GM19463 (cell line): Measurements from ENCODE around the gene LIPM.
"Not testable (repeated sequence)": the region's sequence is repeated elsewhere in the genome, so short reads cannot be mapped to it uniquely, and the experiment has no call there.

ENCODE experiments used
- ATAC-seq: cut with Tn5 transposase; IDR thresholded peaks from one replicate; pipeline ENCODE4 v1.9.1; 2021; ENCODE audit warnings: mild to moderate bottlenecking, moderate library complexity; ENCODE audit not compliant: unreplicated experiment

Gene LIPM

DNA sequence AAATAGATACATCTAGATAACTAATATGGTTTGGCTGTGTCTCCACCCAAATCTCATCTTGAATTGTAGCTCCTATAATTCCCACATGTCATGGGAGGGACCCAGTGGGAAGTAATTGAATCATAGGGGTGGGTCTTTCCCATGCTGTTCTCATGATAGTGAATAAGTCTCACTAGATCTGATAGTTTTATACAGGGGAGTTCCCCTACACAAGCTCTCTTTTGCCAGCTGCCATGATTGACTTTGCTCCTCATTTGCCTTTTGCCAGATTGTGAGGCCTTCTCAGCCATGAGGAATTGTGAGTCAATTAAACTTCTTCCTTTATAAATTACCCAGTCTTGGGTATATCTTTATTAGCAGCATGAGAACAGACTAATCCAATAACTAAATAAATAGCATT lies 35.1 kb downstream of the LIPM start:
- not testable (repeated sequence) for ATAC-seq

DNA sequence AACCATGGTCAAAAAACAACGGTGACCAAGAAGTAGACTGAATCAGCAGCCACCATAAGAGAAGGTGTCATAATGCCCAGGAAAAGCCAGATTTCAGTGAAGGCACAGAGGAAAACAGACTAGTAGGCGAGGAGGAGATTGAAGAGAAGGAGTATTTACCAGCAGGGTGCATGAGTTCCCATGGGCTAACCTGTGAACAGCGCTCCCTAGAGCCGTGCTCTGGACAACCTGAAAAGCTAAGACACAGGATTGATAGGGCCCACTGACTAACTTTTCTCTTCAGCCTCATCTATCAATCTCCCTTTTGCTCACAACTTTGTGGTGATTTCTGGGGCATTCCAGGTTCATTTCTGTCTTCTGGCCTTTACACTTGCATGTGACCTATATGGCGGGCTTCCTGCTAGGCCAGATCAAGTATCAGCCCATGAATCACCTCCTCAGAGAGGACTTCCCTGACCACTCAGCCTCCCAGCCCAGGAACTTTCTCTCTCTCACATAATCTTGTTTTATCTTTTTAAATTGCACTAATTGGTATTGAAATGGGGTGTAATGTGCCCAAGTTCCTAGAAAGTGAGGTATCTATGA lies 36.3 kb downstream of the LIPM start:
- no peak for ATAC-seq

DNA sequence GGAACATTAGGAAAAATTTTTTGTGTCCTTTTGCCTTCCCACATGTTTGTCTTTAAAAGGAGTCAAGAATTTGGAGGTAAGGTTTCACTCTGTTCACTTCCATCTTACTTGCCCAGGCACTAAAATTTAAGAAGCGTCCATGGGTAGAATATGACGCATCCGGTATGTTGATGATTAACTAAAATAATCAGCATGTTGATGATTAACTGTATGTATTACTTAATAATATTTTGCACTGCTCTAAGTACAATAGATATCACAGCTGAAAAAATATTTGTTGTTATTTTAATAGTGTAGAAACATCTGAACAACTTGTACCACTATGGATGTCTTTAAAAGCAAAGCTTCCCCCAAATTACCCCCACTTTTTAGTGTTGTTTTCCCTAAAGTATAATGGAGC lies 37.6 kb downstream of the LIPM start:
- no peak for ATAC-seq

DNA sequence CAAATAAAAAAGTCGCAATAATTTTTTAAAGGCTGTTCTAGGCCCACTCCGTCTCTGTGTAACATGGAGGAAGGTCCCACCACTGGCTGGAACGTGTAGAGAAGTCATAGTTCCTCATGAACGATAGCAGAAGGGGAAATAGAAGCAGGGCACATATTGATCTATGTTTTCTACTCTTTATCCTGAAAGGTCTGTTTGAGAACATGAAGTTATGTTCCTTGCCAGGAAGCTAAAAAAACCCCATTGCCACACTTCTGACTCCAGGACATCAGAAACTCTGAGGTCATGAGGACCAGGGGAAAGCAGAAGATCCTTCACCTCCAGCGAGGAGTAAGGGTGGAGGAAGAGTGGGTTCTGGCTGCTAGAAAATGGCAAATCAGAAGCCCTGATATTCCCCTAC lies 38.4 kb downstream of the LIPM start:
- no peak for ATAC-seq

DNA sequence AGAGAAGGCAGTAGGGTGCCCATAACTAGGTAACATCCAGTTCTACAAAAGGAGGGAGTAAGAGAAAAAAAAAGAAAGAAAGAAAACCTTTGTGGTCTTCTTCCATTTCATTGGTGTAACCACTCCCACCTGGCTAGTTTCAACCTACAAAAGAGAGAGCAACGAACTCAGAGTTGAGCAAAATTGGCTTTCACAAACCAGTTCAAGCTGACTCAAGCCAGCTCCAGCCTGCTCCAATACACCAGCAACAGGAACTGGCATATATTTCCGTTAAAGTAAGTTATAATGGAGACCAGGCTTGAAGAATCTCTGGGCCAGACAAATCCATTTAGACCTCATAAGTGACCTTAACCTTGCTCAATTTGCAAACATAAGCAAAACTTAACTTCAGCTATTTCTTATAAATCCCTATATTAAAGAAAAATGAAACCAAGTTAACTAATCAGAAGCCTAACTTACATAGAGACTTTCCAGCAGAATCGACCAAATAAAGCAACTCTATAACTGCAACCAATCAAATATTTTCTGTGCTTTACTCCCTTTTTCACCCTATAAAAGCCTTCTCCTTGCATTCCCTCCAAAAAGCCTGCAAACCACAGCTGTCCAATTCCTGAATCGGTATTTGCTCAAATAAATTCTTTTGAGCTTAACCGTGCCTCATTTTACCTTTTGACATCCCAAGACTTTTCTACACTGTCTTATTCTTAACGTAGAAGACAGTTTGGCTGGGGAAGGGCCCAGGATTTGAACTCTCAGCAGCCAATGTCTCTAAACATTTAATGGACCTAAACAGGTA lies 39.0 kb downstream of the LIPM start:
- ATAC-seq = no peak

DNA sequence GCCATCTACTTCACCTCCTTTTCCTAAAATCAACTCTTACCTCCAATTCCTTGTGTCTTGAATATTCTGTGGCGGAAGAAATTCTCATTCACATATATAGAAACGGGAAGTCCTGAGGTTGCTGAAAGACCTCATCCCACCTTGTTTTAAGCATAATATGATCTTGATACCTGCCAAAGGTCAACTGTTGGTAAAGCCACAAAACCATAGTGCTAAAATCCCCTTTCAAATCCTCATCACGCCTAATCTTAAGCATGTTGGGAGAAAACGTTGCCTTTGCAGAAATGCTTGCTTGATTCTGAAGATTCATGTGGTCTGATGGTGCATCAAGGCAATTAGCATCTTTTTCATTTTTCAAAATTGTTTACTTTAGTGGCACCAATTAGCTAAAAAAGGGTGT lies 40.6 kb downstream of the LIPM start:
- ATAC-seq = no peak

DNA sequence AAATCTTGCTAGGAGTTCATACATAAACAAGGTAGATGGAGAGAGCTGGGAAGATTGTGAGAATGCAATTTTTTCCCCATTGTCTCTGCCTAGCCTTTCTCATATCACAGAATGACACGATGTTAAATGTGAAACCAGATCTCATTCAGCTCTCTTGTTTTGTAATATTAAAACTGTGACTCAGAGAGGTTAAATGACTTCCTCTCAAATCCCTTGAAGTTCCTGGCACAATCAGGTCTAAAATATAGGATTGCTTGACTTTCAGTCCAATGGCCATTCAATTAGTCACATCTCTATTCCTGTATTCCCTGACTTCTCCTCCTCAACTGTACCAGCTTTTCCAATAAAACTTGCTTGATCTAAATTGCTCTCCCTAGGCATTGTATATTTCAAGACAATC lies 46.0 kb downstream of the LIPM start:
- ATAC-seq = no peak

DNA sequence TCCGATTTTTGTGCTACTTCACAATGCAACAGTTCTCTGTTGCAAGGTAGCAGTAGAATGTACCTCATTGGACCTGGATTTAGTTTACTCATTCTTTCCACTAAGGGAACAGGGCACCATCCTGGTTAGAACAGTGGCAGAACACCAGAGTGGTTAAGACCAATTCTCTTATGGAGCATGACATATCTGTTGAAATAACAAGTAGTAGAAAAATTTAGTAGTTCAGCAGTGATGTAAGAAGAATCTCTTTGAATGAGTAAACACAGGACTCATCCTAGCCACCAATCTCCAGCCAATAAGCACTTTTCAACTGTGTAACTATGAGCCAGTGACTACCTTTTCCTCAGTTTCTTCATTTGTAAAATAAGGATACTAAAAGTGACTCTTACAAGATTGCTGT lies 46.7 kb downstream of the LIPM start:
- no peak for ATAC-seq

DNA sequence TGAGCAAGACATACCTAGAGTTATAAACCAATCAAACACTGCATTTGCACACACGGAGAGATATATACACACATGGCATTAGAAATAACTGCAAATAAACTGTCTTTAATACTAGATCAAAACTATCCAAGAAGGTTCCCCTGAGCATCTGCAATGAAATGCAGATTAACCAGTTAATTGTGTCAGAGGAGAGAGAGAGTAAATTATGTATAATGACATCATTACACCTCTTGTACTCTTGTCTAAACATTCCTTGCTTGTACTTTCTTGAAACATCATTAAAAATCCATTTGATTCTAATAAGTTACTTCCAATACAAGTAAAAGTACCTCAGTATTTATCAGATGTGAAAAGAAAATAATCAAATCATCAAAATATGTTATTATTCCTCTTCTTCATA lies 48.2 kb downstream of the LIPM start:
- no peak for ATAC-seq

DNA sequence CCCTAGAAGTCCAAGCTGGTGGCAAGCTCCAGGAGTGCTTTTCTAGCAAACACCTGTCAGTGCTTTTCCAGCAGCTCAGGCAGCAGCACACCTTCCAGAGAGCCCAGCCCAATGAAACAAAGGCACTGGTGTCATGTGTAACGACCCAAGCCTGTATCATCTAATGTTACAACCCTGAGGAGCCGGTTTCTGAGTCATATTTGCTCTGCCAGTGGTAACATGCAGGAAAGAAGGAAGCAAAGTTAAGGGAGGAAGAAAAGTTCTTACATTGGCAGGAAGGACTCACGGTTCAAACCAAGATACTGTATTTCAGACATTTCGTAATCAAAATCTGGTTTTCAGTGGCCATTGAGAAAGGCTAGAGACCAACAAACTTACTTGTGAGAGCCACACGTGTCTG lies 49.2 kb downstream of the LIPM start, which contains the start of gene ANKRD22:
Gene ANKRD22, minus strand, starts transcription at position 139 of the 400 bp plus-strand sequence. CDS start 237 bp downstream, outside the sequence.
- no peak for ATAC-seq

DNA sequence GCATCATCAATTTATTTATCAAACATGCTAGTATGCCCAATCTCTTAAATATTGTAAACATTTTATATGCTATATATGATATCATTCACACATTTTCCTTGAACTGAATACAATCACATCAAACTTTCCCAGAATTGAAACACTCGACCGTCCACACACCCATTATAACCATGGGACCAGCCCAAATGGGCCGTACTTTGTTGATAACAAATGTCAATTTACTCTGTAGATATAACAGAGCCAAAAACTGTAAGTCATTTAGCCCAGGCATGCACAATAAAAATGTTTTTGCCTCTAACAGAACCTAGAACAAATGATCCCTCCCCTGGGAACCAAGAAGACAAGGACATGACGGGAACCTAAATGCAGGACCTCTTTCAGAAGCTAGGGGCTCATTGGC lies 49.8 kb downstream of the LIPM start:
- no peak for ATAC-seq

DNA sequence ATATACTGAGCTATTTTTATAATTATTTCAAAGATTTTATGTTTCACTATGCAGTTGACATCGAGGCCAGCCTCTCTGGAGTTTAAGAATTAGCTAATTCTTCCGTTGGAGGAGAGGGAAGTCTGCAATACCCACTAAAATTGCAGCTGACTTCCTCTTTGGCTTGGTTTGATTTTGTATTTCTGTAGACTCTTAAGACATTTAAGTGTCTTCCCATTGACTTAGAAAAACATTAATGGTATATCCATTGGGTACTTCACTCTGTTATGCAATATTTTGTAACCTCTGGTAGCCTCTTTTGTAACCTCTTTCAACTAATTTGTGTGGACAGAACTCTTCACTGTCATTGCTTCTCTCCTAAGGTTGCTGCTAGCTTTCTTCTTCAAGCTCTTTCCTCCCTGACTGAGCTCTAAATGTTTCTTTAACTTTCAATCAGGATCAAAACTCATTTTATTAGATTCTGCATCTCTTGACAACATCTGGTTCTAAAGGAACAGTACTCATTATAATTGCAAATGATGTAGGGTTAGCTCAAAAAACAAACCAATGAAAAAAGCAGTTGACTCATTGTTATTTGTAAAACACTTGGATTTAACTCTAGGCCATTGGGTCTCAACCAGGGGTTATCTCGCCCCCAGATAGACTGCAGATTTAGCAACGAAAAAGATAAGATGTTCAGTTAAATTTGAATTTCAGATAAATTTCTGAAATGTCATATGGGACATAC lies 50.8 kb downstream of the LIPM start:
- no peak for ATAC-seq

DNA sequence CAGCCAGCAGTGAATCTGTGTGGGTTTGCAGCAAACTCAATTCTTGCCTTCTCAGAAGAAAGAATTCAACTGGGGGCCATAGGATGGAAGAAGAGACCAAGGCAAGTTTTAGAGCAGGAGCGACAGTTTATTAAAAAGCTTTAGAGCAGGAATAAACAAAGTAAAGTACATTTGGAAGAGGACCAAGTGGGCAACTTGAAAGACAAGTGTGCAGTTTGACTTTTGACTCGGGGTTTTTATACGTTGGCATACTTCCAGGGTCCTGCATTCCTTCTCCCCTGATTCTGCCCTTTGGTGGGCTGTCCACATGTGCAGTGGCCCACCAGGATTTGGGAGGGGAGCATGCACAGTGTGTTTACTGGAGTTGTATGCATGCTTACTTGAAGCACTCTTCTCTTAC lies 52.2 kb downstream of the LIPM start:
- ATAC-seq = no peak

DNA sequence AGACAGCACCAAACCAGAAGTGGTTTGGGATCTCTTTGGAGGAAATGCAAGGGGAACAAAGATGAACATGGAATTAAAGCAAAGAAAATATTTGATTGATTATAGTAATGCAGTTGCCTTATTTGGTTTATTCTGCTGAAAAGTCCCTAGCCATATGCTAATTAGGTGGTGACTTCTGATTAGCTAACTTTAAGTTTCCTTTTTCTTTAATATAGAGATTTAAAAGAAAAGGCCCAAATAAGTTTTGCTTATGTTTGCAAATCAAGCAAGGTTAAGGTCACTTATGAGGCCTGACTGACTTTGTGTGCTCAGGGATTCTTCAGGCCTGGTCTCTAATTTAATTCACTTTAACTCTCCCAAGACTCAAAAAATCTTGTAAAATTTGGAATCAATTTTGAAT lies 55.3 kb downstream of the LIPM start:
- no peak for ATAC-seq

DNA sequence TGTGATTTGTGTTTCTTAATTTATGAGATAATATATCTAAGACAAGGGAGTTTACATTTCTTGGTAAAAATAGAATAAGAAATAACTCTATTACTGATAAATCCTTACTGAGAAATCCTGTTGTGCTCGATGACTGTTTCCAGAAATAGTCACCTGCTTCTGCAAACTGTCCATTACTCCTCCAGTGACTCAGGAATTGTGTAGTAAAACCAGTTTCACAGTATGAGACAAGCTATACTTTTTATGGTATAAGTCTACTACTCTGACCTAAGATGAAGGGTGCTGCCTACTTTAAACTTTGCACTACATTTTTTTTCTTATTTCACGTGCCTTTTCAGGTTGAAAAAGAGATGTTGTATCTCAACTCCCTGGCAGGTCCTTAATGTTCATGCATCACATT lies 56.0 kb downstream of the LIPM start:
- no peak for ATAC-seq

DNA sequence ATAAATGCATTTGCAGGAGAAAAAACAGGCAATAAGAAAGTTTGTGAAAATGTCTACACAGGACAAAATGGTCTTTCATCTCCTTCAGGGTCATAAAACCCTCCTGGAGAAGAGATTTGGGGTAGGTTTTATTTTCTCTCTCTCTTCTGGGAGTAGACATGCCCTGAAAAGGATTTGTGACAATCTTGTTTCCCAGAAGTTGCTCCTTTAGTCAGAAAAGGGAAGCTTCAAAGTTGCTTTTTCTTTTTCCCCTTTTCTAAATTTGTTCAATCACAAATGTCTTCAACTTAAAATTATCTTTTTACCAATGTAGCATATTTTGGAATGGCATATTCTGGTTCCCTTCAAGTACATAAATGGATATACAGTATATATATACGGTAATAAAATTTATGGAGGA lies 58.5 kb downstream of the LIPM start:
- no peak for ATAC-seq

DNA sequence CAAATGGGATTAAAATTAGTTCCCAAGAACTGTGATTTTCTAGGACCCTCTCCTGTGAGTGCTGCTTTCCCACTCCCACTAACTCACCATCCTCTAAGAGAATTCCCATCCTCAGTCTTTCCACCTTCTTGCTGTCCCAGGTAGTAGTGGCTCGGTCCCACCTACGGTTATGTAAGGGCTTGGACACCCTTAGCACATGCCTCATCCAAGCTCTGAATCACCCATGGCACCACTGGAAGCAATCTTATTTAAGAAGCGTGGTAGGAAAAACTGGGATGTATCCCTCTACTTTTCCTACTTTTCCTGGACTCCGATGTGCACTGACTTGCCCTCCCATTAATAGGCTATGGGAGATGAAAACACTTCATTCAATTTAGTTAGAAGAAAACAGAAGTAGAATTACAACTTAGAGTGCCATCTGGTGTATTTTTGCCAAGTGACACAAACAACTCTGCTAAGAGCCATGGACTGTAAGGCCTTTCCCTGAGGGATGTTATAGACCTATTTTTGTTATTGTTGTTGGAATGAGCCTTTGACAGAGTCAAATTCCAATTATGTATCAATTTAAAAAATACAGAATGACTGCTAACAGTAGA lies 62.8 kb downstream of the LIPM start:
- no peak for ATAC-seq

DNA sequence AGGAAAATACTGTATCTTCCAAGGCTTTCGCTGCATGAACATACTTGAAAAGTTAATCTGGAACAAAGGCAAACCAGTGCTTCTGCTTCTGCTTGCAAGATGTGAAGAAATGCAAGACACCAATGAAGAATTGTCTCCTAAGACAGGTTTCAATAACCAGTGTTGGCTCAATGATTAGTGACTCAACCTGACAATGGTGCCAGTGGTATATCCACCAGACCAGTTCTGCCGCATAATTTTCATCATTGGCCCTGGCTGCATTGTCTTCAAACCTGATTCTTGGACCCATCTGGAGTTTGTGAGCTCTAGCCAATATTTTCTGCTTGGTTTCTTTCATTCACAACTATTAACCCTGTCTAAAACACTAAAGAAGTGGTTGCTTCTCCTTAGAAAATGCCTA lies 63.9 kb downstream of the LIPM start:
- no peak for ATAC-seq

DNA sequence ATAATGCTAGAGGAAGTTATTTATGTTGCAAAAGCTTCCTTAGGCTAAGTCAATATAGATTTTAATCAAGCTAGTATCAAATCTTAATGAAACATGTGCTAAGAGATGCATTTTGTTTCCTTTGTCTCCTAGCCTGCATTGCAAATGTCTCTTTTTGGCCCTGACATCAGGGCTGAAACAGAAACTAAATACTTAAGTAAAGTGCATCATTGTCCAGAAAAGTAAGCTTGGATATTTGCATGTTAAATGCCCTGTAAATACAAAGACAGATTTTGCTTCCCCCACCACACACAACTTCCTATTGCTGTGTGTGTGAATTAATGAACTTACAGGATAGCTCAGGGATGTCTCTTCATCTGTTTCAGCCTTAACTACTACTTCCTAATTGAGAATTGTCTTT lies 67.6 kb downstream of the LIPM start:
- ATAC-seq = no peak
